Fibroblast of the aortic adventitia (primary cell): Measurements from ENCODE around the gene PLA2G2E. TPM values are rescaled to one million over a fixed set of nuclear protein-coding genes. Genes with fewer than 3 reads are reported as not detected.
"Not testable (repeated sequence)": the region's sequence is repeated elsewhere in the genome, so short reads cannot be mapped to it uniquely, and the experiment has no call there.

ENCODE experiments used
- DNase-seq: peaks from one replicate; pipeline ENCODE4 v3.0.0-alpha.2; 2010; ENCODE audit warnings: low read depth
- H3K4me3 ChIP-seq: 2 replicates; pipeline ENCODE4 v1.5.1; 2011; ENCODE audit warnings: low read depth, mild to moderate bottlenecking, control low read depth, low read length, moderate library complexity
- CTCF ChIP-seq: IDR thresholded peaks from 2 replicates; pipeline ENCODE4 v1.5.1; 2011; ENCODE audit warnings: mild to moderate bottlenecking, low read length, control low read depth, inconsistent platforms; ENCODE audit not compliant: insufficient read depth
- total RNA-seq: library from RNA; depleted of rRNA; stranded (reverse); fragments of >200 nt; gene quantifications from 2 replicates; pipeline ENCODE4 v1.2.3, GENCODE V29; 2012; ENCODE audit warnings: low replicate concordance

Gene PLA2G2E
- total RNA-seq, 1 donor, result not detected

GRCh38 chr1:19936061-19936750, 12.8 kb upstream of the PLA2G2E start:
- H3K4me3 ChIP-seq, result no peak overlapping the region
- no peak for TF ChIP-seq CTCF
- no peak for DNase-seq

- no peak for DNase-seq
- H3K4me3 ChIP-seq, result no peak overlapping the region
- TF ChIP-seq CTCF, result no peak
Observed at GRCh38 chr1:19934336-19934735, 10.9 kb upstream of the PLA2G2E start.

GRCh38 chr1:19932866-19933265, 9.4 kb upstream of the PLA2G2E start:
- H3K4me3 ChIP-seq, result no peak overlapping the region
- no peak for DNase-seq
- TF ChIP-seq CTCF, result no peak

- H3K4me3 ChIP-seq, DNase-seq: not testable (repeated sequence)
Observed at GRCh38 chr1:19927130-19927421, 3.7 kb upstream of the PLA2G2E start.

- no peak for DNase-seq
- H3K4me3 ChIP-seq, result no peak overlapping the region
- no peak for TF ChIP-seq CTCF
Observed at GRCh38 chr1:19926296-19927129, 3.1 kb upstream of the PLA2G2E start.

GRCh38 chr1:19925342-19926070, 2.1 kb upstream of the PLA2G2E start:
- no peak overlapping the region for H3K4me3 ChIP-seq
- no peak for TF ChIP-seq CTCF
- no peak for DNase-seq

GRCh38 chr1:19923953-19924346, 533 bp upstream of the PLA2G2E start:
- TF ChIP-seq CTCF, result no peak
- no peak for DNase-seq

More at GRCh38 chr1:19923953-19924346, 533 bp upstream of the PLA2G2E start:
- no peak overlapping the region for H3K4me3 ChIP-seq
